ENCODE results near the gene TSPAN3.

Gene TSPAN3

DNA sequence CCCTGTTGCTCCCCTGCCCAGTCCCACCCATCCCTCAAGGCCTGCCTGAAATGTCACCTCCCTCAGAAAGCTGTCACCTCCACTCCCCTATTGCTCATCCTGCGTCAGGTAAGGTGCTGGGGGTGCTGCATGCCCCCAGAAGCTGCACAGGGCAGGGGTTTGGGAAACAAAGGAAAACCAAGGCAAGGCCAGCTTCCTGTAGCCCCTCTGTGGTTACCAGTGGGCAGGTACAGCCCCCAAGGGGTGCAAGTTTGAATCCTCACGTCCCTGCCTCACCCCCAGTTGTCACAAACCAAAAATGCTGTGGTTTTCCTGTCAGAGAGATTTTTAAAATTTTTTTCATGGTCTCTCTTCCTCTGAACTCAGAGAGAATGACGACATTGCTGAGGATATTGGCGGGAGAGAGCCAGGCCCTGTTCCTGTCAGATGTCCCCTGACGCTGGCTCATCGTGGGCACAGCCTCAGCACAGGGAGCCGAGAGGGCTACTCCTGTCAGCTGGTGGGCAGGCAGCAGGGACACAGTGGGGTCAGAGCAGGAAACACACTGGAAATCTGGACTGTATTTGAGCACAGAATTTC, 49.0 kb downstream of the TSPAN3 start:
- DNase-seq = peak; percentile 83

DNA sequence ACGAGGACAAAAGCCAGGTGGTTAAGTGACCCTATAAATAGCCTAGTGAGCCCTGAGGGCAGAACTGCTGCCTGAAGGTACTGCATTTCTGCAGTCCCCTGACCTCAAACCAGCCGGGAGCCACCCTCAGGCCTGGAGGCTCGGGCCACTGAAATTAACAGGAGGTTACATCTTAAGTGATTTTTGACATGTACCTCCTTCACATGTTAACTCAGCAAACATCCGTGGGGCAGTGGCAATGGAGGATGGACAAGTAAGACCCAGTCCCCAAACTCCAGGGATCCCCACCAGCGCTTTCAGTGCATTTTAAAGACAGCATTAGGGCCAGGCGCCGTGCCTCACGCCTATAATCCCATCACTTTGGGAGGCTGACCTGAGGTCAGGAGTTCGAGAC, 49.8 kb downstream of the TSPAN3 start:
- no peak for DNase-seq

- no peak for DNase-seq
Measured at GRCh38 chr15:77020348-77021087, 50.4 kb downstream of the TSPAN3 start.

DNA sequence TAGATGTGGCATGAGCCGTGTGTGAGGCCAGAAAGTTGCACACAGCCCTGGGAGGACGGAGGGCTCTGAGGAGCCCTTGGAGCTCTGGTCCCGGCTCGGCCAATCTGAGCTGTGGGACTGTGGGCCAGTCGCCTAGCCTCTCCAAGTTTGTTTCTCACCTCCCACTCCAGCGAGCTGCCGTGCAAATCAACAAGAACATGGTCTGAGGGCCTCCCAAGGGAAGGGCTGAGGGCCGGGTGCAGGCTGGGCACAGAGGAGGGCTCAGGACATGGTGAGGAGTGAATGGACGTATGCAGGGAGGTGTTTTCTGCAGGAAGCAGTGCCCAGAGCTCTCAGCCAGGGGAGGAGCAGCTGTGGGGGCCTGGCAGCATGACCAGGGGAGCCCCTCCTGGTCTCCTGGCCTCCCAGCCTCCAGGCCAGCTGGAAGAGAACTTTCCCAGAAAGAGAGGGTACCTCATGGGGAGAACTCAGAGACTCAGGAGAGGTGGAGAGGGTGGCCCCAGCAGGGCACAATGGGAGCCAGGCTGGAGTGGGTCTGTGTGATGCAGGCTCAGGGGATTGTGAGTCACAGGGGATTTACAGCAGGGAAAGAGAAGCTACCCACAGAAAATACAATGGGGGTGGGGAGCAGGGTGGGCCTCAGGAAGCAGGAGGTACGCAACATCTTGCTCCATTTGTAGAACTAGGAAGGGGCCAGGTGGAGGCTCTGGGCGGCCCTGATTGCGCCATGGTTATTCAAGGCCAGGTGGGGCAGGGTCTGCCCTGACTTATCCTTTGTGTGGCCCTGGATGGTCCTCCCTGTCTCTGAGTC, 51.2 kb downstream of the TSPAN3 start:
- DNase-seq = peak; percentile 25

DNA sequence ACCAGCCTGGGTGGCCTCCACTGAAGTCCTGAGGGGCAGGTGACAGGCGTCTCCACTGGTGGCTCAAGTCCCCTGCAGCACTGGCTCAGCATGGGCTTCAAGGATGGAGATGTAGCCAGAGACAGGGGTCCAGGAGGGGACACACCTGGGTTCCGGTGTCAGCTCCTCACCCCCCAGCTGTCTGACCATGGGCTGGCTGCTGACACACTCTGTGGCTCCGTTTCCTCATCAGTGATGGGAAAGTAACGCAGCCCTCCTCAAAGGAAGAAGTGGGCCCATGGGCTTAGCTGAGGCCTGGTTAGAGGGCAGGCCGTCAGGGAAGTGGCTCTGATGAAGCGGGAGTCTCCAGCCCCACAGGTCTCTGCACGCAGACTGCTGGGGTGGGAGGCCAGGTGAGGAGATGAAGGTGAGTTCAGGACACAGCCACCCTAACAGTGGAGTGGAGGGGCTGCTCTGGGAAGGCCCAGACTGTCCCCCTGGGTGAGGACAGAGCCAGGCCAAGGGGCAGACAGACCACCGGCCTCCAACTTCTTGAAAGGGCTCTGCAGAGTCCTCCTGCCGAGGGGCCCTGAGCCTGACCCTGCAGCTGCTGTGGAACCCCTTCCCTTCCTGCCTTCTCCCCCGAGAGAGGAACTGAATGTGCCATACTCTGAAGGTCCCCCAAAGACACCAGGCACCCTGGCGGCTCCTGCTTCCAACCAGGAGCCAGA, 52.0 kb downstream of the TSPAN3 start:
- DNase-seq = no peak

DNA sequence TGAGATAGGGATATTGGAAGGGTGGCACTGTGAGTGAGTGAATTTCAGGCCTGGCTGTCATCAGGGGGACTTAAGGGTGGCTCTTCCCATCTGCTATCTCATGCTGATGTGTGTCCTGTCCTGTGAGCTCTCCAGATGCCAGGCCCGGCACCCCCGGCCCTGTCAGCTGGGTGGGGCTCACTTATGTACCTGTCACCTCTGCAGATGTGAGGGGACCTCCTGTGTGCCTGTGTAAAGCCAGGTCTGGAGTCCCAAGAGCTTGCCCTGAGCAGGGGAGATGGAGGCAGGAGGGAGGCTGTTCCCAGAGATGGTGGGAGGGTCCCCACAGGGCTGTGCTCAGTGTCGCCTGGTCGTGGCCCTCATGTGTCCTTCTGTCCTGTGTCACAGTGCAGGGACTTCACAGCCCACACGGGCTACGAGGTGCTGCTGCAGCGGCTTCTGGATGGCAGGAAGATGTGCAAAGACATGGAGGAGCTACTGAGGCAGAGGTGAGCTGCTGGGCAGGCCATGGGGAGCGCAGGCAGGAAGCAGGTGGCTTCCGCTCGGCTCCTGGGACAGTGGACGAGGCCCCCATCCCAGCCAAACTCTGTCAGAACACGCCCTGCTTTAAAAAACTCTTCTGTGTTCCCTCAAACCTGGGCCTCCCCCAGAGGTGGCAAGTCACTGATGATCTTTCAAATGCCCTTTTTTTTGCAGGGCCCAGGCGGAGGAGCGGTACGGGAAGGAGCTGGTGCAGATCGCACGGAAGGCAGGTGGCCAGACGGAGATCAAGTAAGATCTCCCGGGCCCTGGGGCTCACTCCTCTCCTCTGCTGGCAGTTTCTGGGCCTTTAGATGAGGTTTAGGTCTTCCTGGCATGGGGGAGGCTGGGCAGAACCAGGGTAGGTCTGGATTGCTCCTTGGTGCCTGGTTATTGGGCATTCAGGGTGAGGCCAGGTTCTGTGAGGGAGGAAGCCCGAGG, 52.9 kb downstream of the TSPAN3 start:
- DNase-seq = no peak

- no peak for DNase-seq
Measured at GRCh38 chr15:77017091-77017660, 53.7 kb downstream of the TSPAN3 start.

DNA sequence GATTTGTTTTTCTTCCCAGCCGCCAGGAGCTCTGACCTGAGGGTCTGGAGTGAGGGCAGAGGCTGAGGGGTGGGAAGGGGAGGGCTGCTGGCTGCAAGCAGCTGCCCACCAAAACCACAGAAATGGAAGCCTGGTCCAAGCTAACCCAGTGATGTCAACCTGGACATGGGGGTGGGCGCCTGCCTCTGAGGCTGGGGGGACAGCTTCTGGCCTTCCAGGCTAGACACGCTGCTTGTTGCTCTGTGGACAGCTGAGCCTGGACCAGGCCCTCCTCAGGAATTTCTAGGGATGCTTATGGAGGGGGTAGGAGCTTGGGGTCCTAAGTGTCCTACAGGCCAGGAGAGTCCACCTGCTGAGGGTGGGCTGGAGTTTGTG, 54.6 kb downstream of the TSPAN3 start:
- no peak for DNase-seq

DNA sequence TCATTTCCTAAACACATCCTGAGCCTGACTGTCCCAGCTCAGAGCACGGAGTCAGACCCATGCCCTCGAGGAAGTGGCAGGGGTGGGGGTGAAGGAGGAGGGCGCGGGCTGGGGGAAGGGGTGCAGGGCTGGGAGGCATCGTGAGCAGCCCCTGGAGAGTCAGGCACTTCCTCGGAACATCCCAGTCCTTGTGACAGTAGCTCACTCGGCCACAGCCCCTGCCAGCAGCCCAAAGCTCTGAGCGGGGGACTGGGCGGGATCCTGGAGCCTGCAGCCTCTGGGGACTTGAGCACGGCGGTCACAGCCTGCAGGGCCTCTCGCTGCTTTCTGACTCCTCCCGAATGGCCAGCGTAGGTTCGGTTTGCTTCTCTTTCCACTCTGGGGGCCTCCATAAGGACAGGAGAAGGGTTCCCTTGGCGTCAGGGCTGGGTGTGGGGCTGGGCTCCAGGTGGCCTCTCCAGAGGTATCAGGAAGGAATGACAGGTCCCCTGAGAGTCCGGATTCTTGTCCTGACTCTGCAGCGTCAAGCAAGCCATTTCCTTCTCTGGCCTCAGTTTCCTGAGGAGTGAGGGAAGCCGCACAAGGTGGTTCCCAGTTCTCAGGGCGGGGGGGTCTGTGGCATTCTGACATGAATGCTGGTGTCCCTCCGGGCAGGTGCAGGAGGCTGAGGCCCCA, 55.1 kb downstream of the TSPAN3 start:
- DNase-seq = no peak

DNA sequence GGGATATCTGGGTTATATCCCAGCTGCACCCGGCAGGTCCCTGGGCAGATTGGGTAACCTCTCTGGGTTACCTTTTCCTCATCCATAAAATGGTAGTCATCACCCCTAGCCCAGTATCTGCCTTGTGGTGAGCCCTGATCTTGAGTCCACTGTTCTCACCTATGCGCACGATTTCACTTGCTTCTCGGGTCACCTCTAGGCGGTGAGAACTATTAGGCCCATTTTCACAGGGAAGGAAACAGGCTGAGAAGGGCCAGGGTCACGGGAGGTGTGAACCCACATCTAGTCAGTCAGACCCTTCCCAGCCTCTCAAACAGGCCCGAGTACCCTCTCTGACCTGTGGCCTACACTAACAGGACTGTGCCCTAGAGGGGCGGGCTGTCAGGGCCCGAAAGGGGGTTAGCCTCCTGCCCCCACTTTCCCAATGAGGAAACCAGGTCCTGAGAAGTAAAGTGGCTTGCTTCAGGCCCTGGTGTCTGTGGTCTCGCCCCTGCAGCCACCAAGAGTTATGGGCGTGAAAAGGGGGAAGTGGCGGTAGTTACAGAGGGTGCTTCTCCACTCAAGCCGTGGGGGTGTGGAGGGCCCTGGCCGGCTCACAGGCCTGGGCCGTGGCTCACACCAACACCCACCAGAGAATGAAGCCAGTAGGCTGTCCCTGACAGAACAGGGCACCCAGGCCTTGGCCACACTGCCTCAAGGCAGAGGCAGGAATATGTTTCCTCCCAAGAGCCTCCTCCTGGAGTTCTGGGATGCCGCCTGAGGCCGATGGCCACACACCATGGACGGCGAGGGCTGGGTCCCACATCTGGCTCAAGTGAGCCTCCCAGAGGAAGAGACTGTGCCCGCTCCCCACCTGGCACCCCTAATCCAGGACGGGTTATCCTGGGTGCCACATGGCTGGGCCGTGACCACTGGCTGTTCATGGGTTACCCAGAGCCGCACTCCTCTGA, 56.5 kb downstream of the TSPAN3 start:
- DNase-seq = no peak

GRCh38 chr15:77013776-77014131, 57.2 kb downstream of the TSPAN3 start:
- no peak for DNase-seq

DNA sequence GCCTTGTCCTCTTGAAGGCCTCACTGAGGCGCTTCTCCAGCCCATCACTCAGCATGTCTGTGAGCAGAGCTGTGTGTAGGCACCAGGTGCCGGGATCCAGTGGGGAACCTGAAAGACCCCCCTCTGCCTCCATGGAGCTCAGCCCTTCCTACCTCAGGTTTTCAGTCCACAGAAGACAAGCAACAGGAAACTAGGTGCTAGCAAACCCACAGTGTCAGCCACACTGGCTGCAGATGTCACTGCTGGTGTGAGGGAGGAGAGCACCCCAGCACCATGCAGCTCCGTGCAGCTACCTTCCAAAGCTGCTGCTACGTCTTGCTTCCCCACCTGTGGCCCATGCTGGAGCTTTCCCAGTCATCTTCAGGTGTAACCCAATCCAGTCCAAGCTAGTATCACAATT, 58.0 kb downstream of the TSPAN3 start:
- no peak for DNase-seq

DNA sequence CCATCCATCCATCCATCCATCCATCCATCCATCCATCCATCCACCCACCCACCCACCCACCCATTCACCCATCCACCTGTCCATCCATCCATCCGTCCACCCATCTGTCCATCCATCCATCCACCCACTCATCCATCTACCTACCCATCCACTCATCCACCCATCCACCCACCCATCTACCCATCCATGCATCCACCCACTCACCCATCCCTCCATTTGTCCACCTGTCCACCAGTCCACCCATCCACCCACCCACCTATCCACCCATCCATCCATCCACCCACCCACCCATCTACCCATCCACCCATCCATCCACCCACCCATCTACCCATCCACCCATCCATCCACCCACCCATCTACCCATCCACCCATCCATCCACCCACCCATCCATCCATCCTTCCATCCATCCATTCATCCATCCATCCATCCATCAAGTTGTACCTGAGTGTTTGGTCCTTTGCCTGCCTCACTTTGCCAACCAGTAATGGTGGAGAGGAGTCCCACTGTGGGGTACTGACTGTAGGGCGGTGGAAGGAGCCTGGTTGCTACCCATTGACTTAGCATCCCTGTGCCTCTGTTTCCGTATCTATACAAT, 58.7 kb downstream of the TSPAN3 start:
- no peak for DNase-seq

DNA sequence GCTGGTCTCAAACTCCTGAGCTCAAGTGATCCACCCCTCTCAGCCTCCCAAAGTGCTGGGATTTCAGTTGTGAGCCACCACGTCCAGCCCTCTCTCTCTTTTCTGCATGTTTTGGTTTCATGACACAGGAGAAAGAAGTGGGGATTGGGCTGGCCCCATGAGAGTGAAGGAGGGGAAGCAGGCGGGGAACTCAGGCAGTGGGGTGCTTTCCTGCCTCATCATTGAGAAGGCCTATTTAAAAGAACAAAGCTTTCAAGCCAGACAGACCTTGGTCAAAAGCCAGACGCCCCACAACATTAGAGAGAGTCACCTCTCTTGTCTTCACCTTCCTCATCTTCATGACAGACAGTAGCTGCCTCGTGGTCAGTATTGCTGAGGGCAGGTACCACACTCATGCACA, 60.1 kb downstream of the TSPAN3 start:
- no peak for DNase-seq

DNA sequence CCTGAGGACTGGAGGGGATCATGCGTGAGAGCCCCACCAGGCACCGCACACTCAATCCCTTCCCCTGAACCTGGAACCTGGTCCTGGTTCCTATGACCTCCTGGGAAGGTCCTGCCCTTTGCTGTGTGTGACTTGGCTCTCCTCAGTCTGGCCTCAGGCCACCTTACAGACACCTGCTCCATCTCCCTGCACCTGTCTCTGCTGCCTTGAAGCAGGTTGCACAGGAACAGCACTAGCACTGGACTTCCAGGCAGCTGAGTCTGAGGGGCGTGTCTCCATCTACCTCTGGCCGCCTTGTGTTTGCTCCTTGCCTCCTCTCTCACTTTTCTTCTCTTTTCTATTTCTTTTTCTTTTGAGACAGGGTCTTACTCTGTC, 60.6 kb downstream of the TSPAN3 start:
- DNase-seq = no peak

DNA sequence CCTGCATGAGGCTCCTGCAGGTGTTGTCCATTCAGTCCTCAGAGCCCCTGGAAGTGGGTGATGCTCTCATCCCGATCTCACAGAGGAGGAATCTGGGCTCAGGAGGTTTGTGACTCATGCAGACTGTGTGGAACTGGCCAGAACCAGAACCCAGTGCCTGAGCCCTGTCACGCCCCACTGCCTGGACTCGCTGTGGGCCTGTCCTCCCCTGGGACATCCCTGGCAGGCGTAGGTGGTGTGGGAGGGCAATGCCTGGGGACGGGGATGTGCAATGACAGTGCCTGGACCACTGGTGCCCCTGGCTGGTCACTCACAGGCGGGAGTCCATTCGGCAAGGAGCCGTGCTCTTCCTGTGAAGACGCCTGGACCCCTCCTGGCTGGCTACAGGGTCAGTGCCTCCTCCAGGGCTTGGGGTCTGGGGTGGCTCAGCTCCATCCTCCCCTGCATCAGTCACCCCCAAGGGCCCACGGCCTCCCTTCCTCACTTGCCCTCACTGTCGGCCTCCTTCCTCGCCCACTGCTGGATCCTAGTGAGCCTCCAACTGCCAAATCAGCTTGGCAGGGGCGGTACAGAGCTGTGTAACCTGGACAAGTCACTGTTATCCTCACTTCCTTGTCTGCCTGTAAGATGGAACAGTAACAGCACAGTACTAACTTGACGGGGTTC, 61.1 kb downstream of the TSPAN3 start:
- no peak for DNase-seq

- DNase-seq = no peak
Measured at GRCh38 chr15:77009176-77009575, 61.7 kb downstream of the TSPAN3 start.

- no peak for DNase-seq
Measured at GRCh38 chr15:77004189-77004588, 66.7 kb downstream of the TSPAN3 start.

All from fibroblast of skin of scalp (primary cell).